ENCODE results near the gene EPC1.

DNA sequence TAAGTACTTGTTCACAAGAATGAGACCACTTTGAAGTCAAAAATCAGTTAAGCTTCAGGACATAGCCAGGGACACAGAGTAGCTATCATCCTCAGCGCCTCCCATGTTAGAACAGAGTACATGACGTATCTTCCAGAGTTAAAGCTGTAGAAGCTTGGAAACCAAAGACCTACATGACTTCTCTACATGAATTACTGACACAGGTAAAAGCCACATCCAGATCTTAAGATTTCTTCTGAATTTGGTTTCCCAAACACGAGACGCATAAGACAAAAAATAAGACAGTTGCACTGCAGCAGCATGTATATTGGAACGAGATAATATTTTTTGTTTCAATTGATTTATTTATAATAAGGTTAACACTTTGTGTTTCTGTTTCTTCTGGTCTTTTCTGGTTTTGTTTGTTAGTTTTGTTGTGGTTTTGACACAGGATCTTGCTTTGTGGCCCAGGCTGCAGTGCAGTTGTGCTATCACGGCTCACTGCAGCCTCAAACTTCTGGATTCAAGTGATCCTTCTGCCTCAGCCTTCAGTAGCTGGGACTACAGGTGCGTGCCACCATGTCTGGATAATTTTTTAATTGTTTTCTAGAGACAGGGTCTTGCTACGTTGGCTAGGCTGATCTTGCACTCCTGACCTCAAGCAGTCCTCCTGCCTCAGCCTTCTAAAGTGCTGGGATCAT, 10.2 kb upstream of the EPC1 start:
- no peak for TF ChIP-seq FOS (IDR thresholded peaks at IDR 0.05; ENCODE audit: extremely low read depth, insufficient read length)
- no peak for TF ChIP-seq ZFP1 (CRISPR knock-in tag; IDR thresholded peaks at IDR 0.05)
- no peak for TF ChIP-seq PHF20 (IDR thresholded peaks at IDR 0.05; ENCODE audit: partially characterized antibody)
- TF ChIP-seq TRIM24 (IDR thresholded peaks at IDR 0.05) = no peak
- no peak for TF ChIP-seq MXI1 (IDR thresholded peaks at IDR 0.05; ENCODE audit: low read depth, low read length)
- no peak for TF ChIP-seq NR3C1 (CRISPR knock-in tag; IDR thresholded peaks at IDR 0.05)

Data from K562 (cell line).